WTC11 (cell line): ENCODE measurements around the gene TEX51. TPM values are rescaled to one million over a fixed set of nuclear protein-coding genes. Genes with fewer than 3 reads are reported as not detected.

Experiments
- ATAC-seq: fragments of 200-7000 bp; cut with Tn5 transposase; 2 replicates; pipeline ENCODE4 v1.10.0; 2021; ENCODE audit warnings: mild to moderate bottlenecking, moderate library complexity
- CTCF ChIA-PET: fragments of 300-600 bp; sonication (Branson Sonifier 250); formaldehyde crosslinking; loops from one replicate; lab custom pipeline; 2021; ENCODE audit warnings: antibody characterized with exemption; lab: Charles Lee
- POLR2A ChIA-PET: fragments of 350-600 bp; sonication (Branson Sonifier 250); formaldehyde crosslinking; loops from one replicate; lab custom pipeline; 2021; ENCODE audit warnings: antibody characterized with exemption; lab: Charles Lee
- DNase-seq: peaks from one replicate; pipeline ENCODE4 v3.0.0; 2021; ENCODE audit warnings: low spot score
- H3K27ac Mint-ChIP-seq: 2 replicates; pipeline ENCODE4 v1.8.0; 2021; ENCODE audit warnings: mixed read lengths
- H3K27me3 Mint-ChIP-seq: 2 replicates; pipeline ENCODE4 v1.8.0; 2021; ENCODE audit warnings: low read depth, mild to moderate bottlenecking, moderate library complexity, mixed read lengths
- H3K36me3 Mint-ChIP-seq: 2 replicates; pipeline ENCODE4 v1.8.0; 2021; ENCODE audit warnings: mixed read lengths
- H3K4me1 Mint-ChIP-seq: 2 replicates; pipeline ENCODE4 v1.8.0; 2022; ENCODE audit warnings: mixed read lengths
- H3K4me3 Mint-ChIP-seq: 2 replicates; pipeline ENCODE4 v1.8.0; 2021; ENCODE audit warnings: mild to moderate bottlenecking, moderate library complexity, mixed read lengths
- H3K9me3 Mint-ChIP-seq: 2 replicates; pipeline ENCODE4 v1.8.0; 2021; ENCODE audit warnings: mixed read lengths
- ATF1 ChIP-seq: sonication (generic); formaldehyde crosslinking; IDR thresholded peaks from 2 replicates; pipeline ENCODE4 v1.8.1; 2023; ENCODE audit warnings: mild to moderate bottlenecking, moderate library complexity, missing genetic modification reagents
- CREM ChIP-seq: sonication (generic); formaldehyde crosslinking; IDR thresholded peaks from 2 replicates; pipeline ENCODE4 v1.8.1; 2022; ENCODE audit warnings: mild to moderate bottlenecking, missing genetic modification reagents, moderate library complexity
- CTCF ChIP-seq: fragments of 200-600 bp; IDR thresholded peaks from 2 replicates; pipeline ENCODE4 v1.8.0; 2022; ENCODE audit warnings: antibody characterized with exemption
- ETV6 ChIP-seq: sonication (generic); formaldehyde crosslinking; IDR thresholded peaks from 2 replicates; pipeline ENCODE4 v1.8.1; 2022; ENCODE audit warnings: mild to moderate bottlenecking, missing genetic modification reagents
- JAZF1 ChIP-seq: fragments of 250-450 bp; sonication (Bioruptor Pico); IDR thresholded peaks from 2 replicates; pipeline ENCODE4 v1.9.0; 2021; ENCODE audit warnings: moderate library complexity, mild to moderate bottlenecking, inconsistent platforms
- JUN ChIP-seq: sonication (generic); formaldehyde crosslinking; IDR thresholded peaks from 2 replicates; pipeline ENCODE4 v1.8.0; 2023; ENCODE audit warnings: mild to moderate bottlenecking, missing genetic modification reagents
- KAT7 ChIP-seq: sonication (generic); formaldehyde crosslinking; IDR thresholded peaks from 2 replicates; pipeline ENCODE4 v1.8.1; 2023; ENCODE audit warnings: missing genetic modification reagents, mild to moderate bottlenecking, borderline replicate concordance
- NR2C2 ChIP-seq: sonication (generic); formaldehyde crosslinking; IDR thresholded peaks from 2 replicates; pipeline ENCODE4 v1.8.0; 2022; ENCODE audit warnings: mild to moderate bottlenecking, missing genetic modification reagents
- PRRX2 ChIP-seq: fragments of 250-450 bp; sonication (Bioruptor Pico); IDR thresholded peaks from 2 replicates; pipeline ENCODE4 v1.8.0; 2021; ENCODE audit warnings: mild to moderate bottlenecking
- RORB ChIP-seq: fragments of 250-450 bp; sonication (Bioruptor Pico); IDR thresholded peaks from 2 replicates; pipeline ENCODE4 v1.9.0; 2021; ENCODE audit warnings: mild to moderate bottlenecking
- TCF7 ChIP-seq: sonication (generic); formaldehyde crosslinking; IDR thresholded peaks from 2 replicates; pipeline ENCODE4 v1.8.0; 2022; ENCODE audit warnings: mild to moderate bottlenecking, low read depth, missing genetic modification reagents, moderate library complexity
- USF1 ChIP-seq: sonication (generic); formaldehyde crosslinking; IDR thresholded peaks from 2 replicates; pipeline ENCODE4 v1.8.0; 2022; ENCODE audit warnings: mild to moderate bottlenecking, missing genetic modification reagents
- ZNF423 ChIP-seq: fragments of 250-450 bp; sonication (Bioruptor Pico); IDR thresholded peaks from 2 replicates; pipeline ENCODE4 v2.1.2; 2022; ENCODE audit warnings: mild to moderate bottlenecking, moderate library complexity
- ZNF532 ChIP-seq: fragments of 250-450 bp; sonication (Bioruptor Pico); IDR thresholded peaks from 2 replicates; pipeline ENCODE4 v1.9.0; 2021; ENCODE audit warnings: mild to moderate bottlenecking, borderline replicate concordance
- total RNA-seq: library from RNA; stranded (reverse); gene quantifications from 3 replicates; pipeline ENCODE4 v1.2.3, GENCODE V29; 2021
- TF ChIP-seq, protein P1 (sequence below): sonication (generic); formaldehyde crosslinking; conservative IDR thresholded peaks from 2 replicates; pipeline ENCODE4 v1.8.1; 2023; ENCODE audit warnings: mild to moderate bottlenecking, low read depth, missing genetic modification reagents, moderate library complexity
- TF ChIP-seq, protein P2 (sequence below): fragments of 250-450 bp; sonication (Bioruptor Pico); IDR thresholded peaks from 2 replicates; pipeline ENCODE4 v1.9.0; 2021; ENCODE audit warnings: mild to moderate bottlenecking
- TF ChIP-seq, protein P3 (sequence below): sonication (generic); formaldehyde crosslinking; IDR thresholded peaks from 2 replicates; pipeline ENCODE4 v1.8.1; 2023; ENCODE audit warnings: mild to moderate bottlenecking, missing genetic modification reagents, moderate library complexity
- TF ChIP-seq, protein P4 (sequence below): sonication (generic); formaldehyde crosslinking; IDR thresholded peaks from 2 replicates; pipeline ENCODE4 v1.8.1; 2022; ENCODE audit warnings: missing genetic modification reagents, borderline replicate concordance

Gene TEX51
- total RNA-seq, 1 experiment from 2014 or later: not detected

- no peak for TF ChIP-seq ZNF423
- no peak for TF ChIP-seq NR2C2 (CRISPR knock-in tag)
- no peak for TF ChIP-seq TCF7
- TF ChIP-seq ATF1 (CRISPR knock-in tag): no peak
- no peak for TF ChIP-seq ETV6 (CRISPR knock-in tag)
- TF ChIP-seq, protein P1, sequence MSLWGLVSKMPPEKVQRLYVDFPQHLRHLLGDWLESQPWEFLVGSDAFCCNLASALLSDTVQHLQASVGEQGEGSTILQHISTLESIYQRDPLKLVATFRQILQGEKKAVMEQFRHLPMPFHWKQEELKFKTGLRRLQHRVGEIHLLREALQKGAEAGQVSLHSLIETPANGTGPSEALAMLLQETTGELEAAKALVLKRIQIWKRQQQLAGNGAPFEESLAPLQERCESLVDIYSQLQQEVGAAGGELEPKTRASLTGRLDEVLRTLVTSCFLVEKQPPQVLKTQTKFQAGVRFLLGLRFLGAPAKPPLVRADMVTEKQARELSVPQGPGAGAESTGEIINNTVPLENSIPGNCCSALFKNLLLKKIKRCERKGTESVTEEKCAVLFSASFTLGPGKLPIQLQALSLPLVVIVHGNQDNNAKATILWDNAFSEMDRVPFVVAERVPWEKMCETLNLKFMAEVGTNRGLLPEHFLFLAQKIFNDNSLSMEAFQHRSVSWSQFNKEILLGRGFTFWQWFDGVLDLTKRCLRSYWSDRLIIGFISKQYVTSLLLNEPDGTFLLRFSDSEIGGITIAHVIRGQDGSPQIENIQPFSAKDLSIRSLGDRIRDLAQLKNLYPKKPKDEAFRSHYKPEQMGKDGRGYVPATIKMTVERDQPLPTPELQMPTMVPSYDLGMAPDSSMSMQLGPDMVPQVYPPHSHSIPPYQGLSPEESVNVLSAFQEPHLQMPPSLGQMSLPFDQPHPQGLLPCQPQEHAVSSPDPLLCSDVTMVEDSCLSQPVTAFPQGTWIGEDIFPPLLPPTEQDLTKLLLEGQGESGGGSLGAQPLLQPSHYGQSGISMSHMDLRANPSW (CRISPR knock-in tag): no peak
- TF ChIP-seq CTCF: no peak
- TF ChIP-seq, all 79 proteins: peak for 0
Measured at GRCh38 chr2:126921066-126921465, 22.4 kb downstream of the TEX51 start (continued).

DNA sequence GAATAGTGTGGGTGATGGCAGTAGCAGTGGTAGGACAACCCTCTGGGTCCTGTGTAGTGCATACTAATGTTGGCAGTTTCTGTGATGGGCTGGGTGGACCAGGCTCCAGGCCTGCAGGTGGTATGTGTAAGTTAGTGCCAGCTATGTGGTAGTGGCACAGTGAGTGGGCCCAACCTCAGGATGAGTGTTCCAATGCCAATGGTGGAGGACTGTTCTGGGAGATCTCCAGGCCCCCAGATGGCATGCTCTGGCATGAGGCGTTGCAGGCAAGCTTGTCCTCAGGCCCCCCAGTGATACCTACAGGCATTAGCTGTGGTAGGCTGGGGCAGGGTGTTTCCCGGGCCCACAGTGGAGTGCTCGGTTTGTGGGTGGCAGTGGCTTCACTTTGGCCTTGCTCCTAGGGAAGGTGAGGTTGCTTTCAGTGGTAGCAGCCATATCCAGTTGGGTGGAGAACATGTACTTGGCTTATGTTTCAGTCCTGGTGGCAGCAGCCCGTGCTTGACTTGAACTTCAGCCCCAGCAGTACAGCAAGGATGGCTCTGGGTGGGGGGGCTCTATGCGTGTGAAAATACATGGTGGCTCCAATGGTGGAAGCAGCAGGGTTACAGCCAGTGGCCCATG lies 32.4 kb downstream of the TEX51 start:
- TF ChIP-seq, protein P2, sequence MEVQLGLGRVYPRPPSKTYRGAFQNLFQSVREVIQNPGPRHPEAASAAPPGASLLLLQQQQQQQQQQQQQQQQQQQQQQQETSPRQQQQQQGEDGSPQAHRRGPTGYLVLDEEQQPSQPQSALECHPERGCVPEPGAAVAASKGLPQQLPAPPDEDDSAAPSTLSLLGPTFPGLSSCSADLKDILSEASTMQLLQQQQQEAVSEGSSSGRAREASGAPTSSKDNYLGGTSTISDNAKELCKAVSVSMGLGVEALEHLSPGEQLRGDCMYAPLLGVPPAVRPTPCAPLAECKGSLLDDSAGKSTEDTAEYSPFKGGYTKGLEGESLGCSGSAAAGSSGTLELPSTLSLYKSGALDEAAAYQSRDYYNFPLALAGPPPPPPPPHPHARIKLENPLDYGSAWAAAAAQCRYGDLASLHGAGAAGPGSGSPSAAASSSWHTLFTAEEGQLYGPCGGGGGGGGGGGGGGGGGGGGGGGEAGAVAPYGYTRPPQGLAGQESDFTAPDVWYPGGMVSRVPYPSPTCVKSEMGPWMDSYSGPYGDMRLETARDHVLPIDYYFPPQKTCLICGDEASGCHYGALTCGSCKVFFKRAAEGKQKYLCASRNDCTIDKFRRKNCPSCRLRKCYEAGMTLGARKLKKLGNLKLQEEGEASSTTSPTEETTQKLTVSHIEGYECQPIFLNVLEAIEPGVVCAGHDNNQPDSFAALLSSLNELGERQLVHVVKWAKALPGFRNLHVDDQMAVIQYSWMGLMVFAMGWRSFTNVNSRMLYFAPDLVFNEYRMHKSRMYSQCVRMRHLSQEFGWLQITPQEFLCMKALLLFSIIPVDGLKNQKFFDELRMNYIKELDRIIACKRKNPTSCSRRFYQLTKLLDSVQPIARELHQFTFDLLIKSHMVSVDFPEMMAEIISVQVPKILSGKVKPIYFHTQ (CRISPR knock-in tag): no peak
- TF ChIP-seq, protein P3, sequence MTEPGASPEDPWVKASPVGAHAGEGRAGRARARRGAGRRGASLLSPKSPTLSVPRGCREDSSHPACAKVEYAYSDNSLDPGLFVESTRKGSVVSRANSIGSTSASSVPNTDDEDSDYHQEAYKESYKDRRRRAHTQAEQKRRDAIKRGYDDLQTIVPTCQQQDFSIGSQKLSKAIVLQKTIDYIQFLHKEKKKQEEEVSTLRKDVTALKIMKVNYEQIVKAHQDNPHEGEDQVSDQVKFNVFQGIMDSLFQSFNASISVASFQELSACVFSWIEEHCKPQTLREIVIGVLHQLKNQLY (CRISPR knock-in tag): no peak
- no peak for TF ChIP-seq JUN (CRISPR knock-in tag)
- TF ChIP-seq USF1: no peak
- TF ChIP-seq ZNF532 (CRISPR knock-in tag): no peak
- no peak for TF ChIP-seq PRRX2 (CRISPR knock-in tag)
- no peak for TF ChIP-seq CREM
- TF ChIP-seq, protein P4, sequence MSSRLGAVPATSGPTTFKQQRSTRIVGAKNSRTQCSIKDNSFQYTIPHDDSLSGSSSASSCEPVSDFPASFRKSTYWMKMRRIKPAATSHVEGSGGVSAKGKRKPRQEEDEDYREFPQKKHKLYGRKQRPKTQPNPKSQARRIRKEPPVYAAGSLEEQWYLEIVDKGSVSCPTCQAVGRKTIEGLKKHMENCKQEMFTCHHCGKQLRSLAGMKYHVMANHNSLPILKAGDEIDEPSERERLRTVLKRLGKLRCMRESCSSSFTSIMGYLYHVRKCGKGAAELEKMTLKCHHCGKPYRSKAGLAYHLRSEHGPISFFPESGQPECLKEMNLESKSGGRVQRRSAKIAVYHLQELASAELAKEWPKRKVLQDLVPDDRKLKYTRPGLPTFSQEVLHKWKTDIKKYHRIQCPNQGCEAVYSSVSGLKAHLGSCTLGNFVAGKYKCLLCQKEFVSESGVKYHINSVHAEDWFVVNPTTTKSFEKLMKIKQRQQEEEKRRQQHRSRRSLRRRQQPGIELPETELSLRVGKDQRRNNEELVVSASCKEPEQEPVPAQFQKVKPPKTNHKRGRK: no peak
- no peak for TF ChIP-seq RORB (CRISPR knock-in tag)
- TF ChIP-seq KAT7 (CRISPR knock-in tag): no peak
- TF ChIP-seq JAZF1: no peak
- CTCF ChIA-PET: interaction anchor here (1.3 kb wide), 1 partner anchor 40 kb away, joined by 3 read pairs; no protein-coding TSS in a partner anchor
- H3K4me3 Mint-ChIP-seq: no peak overlapping the region
- no peaks in the 10 kb centered on the region for H3K36me3 Mint-ChIP-seq
- no peak overlapping the region for H3K27ac Mint-ChIP-seq
- peaks cover 40% of the 10 kb centered on the region for H3K27me3 Mint-ChIP-seq
- H3K9me3 Mint-ChIP-seq: peaks cover 17% of the 10 kb centered on the region
- POLR2A ChIA-PET: no interaction called here
- no peak for DNase-seq
- H3K4me1 Mint-ChIP-seq: peaks cover 1% of the 10 kb centered on the region
- ATAC-seq: no peak
